Osteocyte (in vitro differentiated cells): Measurements from ENCODE around the gene PARD3B. TPM values are rescaled to one million over a fixed set of nuclear protein-coding genes. Genes with fewer than 3 reads are reported as not detected.
A peak's percentile ranks its signal among the peaks of the same experiment; 100 is the strongest.

Experiments used
- DNase-seq: peaks from one replicate; pipeline ENCODE4 v3.0.0; 2021; ENCODE audit warnings: mixed read lengths; ENCODE audit not compliant: unreplicated experiment; ENCODE audit errors: extremely low spot score
- H3K27ac Mint-ChIP-seq: one replicate; pipeline ENCODE4 v1.8.0; 2021; ENCODE audit warnings: mild to moderate bottlenecking, mixed read lengths; ENCODE audit not compliant: unreplicated experiment
- H3K27me3 Mint-ChIP-seq: one replicate; pipeline ENCODE4 v1.8.0; 2021; ENCODE audit warnings: mixed read lengths; ENCODE audit not compliant: unreplicated experiment
- H3K36me3 Mint-ChIP-seq: one replicate; pipeline ENCODE4 v1.8.0; 2021; ENCODE audit warnings: mixed read lengths; ENCODE audit not compliant: unreplicated experiment
- H3K4me1 Mint-ChIP-seq: one replicate; pipeline ENCODE4 v1.8.0; 2021; ENCODE audit warnings: mixed read lengths; ENCODE audit not compliant: unreplicated experiment
- H3K4me3 Mint-ChIP-seq: one replicate; pipeline ENCODE4 v1.8.0; 2021; ENCODE audit warnings: mild to moderate bottlenecking, moderate library complexity, mixed read lengths; ENCODE audit not compliant: unreplicated experiment
- H3K9me3 Mint-ChIP-seq: one replicate; pipeline ENCODE4 v1.8.0; 2021; ENCODE audit warnings: mixed read lengths; ENCODE audit not compliant: unreplicated experiment
- CTCF ChIP-seq: fragments of 200-600 bp; sonication (generic); IDR thresholded peaks from 2 replicates; pipeline ENCODE4 v1.5.0; 2021; ENCODE audit warnings: antibody characterized with exemption, mild to moderate bottlenecking, moderate library complexity
- total RNA-seq: library from RNA; stranded (reverse); gene quantifications from 2 replicates; pipeline ENCODE4 v1.2.1, GENCODE V29; 2021

PARD3B gene
- total RNA-seq, 1 donor from 2014 or later: 26.7 TPM

GRCh38 chr2:205375461-205376448 is 830.5 kb downstream of the PARD3B start:
- peak overlapping the region; percentile 16 for H3K27ac Mint-ChIP-seq
- no peak for TF ChIP-seq CTCF
- H3K4me3 Mint-ChIP-seq: no peak overlapping the region
- H3K4me1 Mint-ChIP-seq: peaks cover 9% of the 10 kb centered on the region
- no peaks in the 10 kb centered on the region for H3K36me3 Mint-ChIP-seq
- peaks cover 4% of the 10 kb centered on the region for H3K9me3 Mint-ChIP-seq
- DNase-seq: no peak
- no peaks in the 10 kb centered on the region for H3K27me3 Mint-ChIP-seq

- Mint-ChIP-seq H3K27me3 (no peaks in the 10 kb centered on the region), H3K9me3 (no peaks in the 10 kb centered on the region), H3K36me3 (no peaks in the 10 kb centered on the region), H3K4me1 (peaks cover 9% of the 10 kb centered on the region), H3K4me3 (no peak overlapping the region), H3K27ac (no peak overlapping the region)
- TF ChIP-seq CTCF: no peak
- no peak for DNase-seq
Observed at GRCh38 chr2:205377324-205377723, 832.0 kb downstream of the PARD3B start.

- peaks cover 28% of the 10 kb centered on the region for H3K4me1 Mint-ChIP-seq
- TF ChIP-seq CTCF: no peak
Observed at GRCh38 chr2:205383601-205384000, 838.3 kb downstream of the PARD3B start.

GRCh38 chr2:205386109-205386508 is 840.8 kb downstream of the PARD3B start:
- Mint-ChIP-seq H3K36me3 (peaks cover 3% of the 10 kb centered on the region), H3K27me3 (no peaks in the 10 kb centered on the region), H3K27ac (no peak overlapping the region), H3K4me3 (no peak overlapping the region), H3K9me3 (no peaks in the 10 kb centered on the region), H3K4me1 (peaks cover 34% of the 10 kb centered on the region)
- no peak for DNase-seq
- no peak for TF ChIP-seq CTCF

More at GRCh38 chr2:205383601-205384000, 838.3 kb downstream of the PARD3B start:
- DNase-seq: no peak
- Mint-ChIP-seq H3K36me3 (peaks cover 3% of the 10 kb centered on the region), H3K27me3 (no peaks in the 10 kb centered on the region), H3K27ac (no peak overlapping the region), H3K9me3 (no peaks in the 10 kb centered on the region), H3K4me3 (no peak overlapping the region)

- Mint-ChIP-seq H3K9me3 (no peaks in the 10 kb centered on the region), H3K36me3 (peaks cover 3% of the 10 kb centered on the region), H3K27me3 (no peaks in the 10 kb centered on the region), H3K27ac (no peak overlapping the region), H3K4me1 (peaks cover 35% of the 10 kb centered on the region), H3K4me3 (no peak overlapping the region)
- no peak for DNase-seq
- TF ChIP-seq CTCF: no peak
Observed at GRCh38 chr2:205387350-205388055, 842.2 kb downstream of the PARD3B start.
